ENCODE results near the gene HIC2. TPM values are rescaled to one million over a fixed set of nuclear protein-coding genes. Genes with fewer than 3 reads are reported as not detected.
A peak's percentile ranks its signal among the peaks of the same experiment; 100 is the strongest.

The HIC2 gene
- total and polyA plus RNA-seq, 9 donors, result 1.3 to 8.6 (median 5.4) TPM

DNA sequence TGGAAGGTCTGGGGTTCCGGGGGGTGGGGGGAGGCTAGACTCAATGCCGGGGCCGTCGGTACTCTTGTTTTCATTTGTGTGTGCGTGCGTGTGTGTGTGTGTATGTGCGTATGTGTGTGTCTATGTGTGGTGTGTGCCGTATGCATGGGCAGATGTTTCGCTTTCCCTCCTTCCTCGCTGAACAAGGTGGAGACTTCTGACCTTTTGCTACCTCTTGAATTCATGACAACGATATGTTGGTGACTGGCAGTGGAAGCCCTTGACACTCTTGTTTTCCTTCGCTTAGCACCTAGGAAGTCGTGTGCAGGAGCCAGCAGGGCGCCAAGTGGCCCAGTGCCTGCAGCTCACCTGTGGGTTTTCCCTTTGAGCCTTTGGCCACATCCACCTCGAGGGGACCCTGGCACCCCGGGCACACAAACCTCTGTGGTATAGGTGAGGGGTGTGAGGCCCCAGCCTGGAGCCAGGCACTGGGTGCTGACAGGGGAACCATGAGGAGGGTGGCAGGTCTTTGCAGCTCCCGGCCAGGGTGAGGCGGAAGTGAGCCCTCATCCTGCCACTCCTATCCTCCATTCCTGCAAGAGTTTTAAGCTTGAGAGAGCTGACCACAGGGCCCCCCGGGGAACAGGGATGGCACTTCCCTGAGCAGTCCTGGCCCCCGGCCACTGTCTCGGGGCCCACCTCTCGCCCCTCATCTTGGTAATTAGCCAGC lies 30.7 kb downstream of the HIC2 start:
- TF ChIP-seq POLR2A (IDR thresholded peaks at IDR 0.05) (no peak), EP300 (IDR thresholded peaks at IDR 0.05) (no peak)
- TF ChIP-seq, protein P1, sequence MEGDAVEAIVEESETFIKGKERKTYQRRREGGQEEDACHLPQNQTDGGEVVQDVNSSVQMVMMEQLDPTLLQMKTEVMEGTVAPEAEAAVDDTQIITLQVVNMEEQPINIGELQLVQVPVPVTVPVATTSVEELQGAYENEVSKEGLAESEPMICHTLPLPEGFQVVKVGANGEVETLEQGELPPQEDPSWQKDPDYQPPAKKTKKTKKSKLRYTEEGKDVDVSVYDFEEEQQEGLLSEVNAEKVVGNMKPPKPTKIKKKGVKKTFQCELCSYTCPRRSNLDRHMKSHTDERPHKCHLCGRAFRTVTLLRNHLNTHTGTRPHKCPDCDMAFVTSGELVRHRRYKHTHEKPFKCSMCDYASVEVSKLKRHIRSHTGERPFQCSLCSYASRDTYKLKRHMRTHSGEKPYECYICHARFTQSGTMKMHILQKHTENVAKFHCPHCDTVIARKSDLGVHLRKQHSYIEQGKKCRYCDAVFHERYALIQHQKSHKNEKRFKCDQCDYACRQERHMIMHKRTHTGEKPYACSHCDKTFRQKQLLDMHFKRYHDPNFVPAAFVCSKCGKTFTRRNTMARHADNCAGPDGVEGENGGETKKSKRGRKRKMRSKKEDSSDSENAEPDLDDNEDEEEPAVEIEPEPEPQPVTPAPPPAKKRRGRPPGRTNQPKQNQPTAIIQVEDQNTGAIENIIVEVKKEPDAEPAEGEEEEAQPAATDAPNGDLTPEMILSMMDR (IDR thresholded peaks at IDR 0.05), result no peak
- DNase-seq, result peak in 2 of 5 donors; percentile 20 to 26
- 84 to 93% (median 86%) methylated on average over 22 of the region's 22 CpGs for WGBS, 3 donors
- H3K27me3 ChIP-seq, result no peaks in the 10 kb centered on the region
- no peaks in the 10 kb centered on the region for H3K9me3 ChIP-seq
- intact Hi-C loops (cut with DNase I), result no loop called here
- no peaks in the 10 kb centered on the region for H3K4me1 ChIP-seq (ENCODE audit: insufficient read depth)
- H3K36me3 ChIP-seq, result no peaks in the 10 kb centered on the region
- H3K4me3 ChIP-seq, result no peak overlapping the region
- H3K27ac ChIP-seq, result no peak overlapping the region

DNA sequence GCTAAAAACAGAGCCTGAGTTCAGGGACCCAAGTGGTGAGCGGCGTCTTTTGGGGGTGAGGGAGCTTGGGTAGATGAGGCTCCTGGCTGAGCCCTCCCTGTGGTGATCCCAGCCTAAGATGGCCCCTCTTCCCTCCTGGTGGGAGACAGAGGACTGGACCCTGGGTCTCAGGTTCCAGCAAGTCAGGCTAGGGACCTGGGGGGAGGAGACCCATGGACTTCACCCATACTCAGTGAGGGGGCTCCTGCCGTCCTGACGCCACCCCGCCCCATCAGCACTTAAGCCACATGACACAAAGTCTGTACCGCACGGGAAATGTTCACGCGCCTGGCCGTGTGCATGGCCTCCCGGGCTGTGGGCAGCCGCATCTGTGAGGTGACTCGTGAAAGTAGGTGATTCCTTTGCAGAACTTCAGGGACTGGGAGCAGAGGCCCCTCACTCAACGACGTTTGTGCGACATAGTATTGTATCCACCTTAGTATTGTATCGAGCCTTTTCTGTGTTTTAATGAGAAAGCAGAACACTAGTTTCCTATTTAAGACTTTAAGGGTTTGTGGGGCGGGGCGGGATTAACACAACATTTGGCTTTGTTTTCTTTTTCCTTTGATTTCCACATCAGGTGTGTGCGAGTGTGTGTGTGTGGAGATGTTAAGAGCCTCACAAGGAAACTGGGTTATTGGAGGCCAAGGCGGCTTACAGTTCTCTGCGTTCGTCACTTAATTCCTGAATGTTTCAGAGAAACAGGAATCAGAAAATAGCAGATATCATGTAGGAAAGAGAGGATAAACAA lies 31.7 kb downstream of the HIC2 start:
- no peak overlapping the region for H3K27ac ChIP-seq
- no peak overlapping the region for H3K4me3 ChIP-seq
- DNase-seq, result peak in 2 of 5 donors; percentile 6 to 19
- 82 to 91% (median 89%) methylated on average over 23 of the region's 23 CpGs for WGBS, 3 donors
- no peak for TF ChIP-seq POLR2A (IDR thresholded peaks at IDR 0.05)
- TF ChIP-seq, protein P1 (IDR thresholded peaks at IDR 0.05), result no peak
- no peak for TF ChIP-seq EP300 (IDR thresholded peaks at IDR 0.05)
- no peaks in the 10 kb centered on the region for H3K4me1 ChIP-seq (ENCODE audit: insufficient read depth)
- intact Hi-C loops (cut with DNase I), result no loop called here
- no peaks in the 10 kb centered on the region for H3K9me3 ChIP-seq
- H3K36me3 ChIP-seq, result no peaks in the 10 kb centered on the region
- H3K27me3 ChIP-seq, result no peaks in the 10 kb centered on the region

DNA sequence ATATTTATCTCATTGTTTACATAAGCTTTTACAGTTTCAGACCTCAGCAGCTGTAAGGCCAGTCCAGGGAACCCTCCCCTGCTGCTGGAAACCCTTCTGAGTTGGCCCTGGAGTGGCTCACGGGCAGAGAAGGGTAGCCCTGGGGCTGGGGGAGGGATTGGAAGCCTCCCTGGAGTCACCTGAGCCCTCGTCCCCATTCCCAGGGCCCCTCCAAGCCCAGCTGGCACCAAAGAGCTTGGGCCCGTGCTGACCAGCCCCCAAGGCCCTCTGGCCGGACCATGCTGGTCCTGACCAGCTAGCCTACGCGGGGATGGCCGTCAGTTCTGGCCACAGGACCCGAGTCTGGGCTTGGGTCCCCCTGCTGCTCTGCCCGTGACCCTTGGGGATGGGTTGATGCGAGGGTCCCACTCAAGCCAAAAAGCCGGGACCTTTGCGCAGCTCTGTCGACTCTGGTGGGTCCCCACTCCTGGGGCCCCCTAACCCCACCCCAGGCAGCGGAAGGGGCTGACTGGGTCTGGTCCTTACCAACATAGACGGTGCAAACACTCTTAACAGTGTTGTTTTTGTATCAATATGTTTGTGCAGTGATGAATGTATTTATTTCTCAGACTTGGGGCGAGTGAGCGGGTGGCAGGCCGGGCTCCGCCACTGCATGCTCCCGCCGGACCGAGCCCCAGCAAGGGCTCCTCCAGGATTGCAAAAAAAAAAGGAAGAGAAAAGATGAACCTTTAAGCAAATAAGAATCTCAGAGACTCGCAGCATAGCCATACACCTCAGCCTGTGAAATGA lies 32.6 kb downstream of the HIC2 start:
- no peaks in the 10 kb centered on the region for H3K27me3 ChIP-seq
- DNase-seq, result peak in 3 of 5 donors; percentile 10 to 30 (median 14)
- TF ChIP-seq, protein P1 (IDR thresholded peaks at IDR 0.05), result no peak
- TF ChIP-seq EP300 (IDR thresholded peaks at IDR 0.05) (no peak), POLR2A (IDR thresholded peaks at IDR 0.05) (no peak)
- H3K27ac ChIP-seq, result no peak overlapping the region
- no peaks in the 10 kb centered on the region for H3K9me3 ChIP-seq
- intact Hi-C loops (cut with DNase I), result no loop called here
- no peaks in the 10 kb centered on the region for H3K36me3 ChIP-seq
- H3K4me3 ChIP-seq, result no peak overlapping the region
- no peaks in the 10 kb centered on the region for H3K4me1 ChIP-seq (ENCODE audit: insufficient read depth)
- 84 to 86% (median 85%) methylated on average over 23 of the region's 23 CpGs for WGBS, 3 donors

DNA sequence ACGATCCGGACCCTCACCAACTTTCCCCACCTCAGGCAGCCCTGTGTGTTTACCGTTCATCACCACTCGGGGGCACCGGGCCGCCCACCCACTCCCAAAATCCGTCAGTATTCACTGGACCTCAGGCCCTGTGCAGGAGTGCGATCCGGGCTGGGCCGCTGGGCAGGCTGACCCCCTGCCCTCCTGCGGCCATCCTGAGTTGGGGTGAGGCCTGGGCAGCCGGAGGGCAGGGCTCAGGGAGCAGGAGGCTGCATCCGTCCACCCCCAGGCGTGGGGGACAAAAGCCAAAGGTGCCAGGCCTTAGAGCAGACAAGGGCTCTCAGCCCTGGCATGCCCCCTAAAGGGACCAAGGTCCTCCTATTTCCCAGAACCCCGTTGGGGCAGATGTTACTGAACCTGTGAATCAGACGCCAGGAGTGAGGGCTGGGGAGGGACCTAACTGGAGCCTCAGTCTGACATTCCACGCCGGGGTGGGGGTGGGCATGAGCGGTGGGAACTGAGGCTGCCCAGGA lies 33.2 kb downstream of the HIC2 start:
- intact Hi-C loops (cut with DNase I), result no loop called here
- Histone ChIP-seq H3K4me3 (no peak overlapping the region), H3K27ac (no peak overlapping the region), H3K9me3 (no peaks in the 10 kb centered on the region), H3K27me3 (no peaks in the 10 kb centered on the region), H3K4me1 (ENCODE audit: insufficient read depth) (no peaks in the 10 kb centered on the region), H3K36me3 (no peaks in the 10 kb centered on the region)
- WGBS, 3 donors, result 80 to 83% (median 81%) methylated on average over 19 of the region's 19 CpGs
- no peak for TF ChIP-seq EP300 (IDR thresholded peaks at IDR 0.05)
- TF ChIP-seq, protein P1 (IDR thresholded peaks at IDR 0.05), result no peak
- TF ChIP-seq POLR2A (IDR thresholded peaks at IDR 0.05), result no peak
- DNase-seq, result peak in 3 of 5 donors; percentile 5 to 26 (median 14)
